ENCODE measurements around the gene PRKCH.

GRCh38 chr14:61569812-61570548 lies 248.6 kb downstream of the PRKCH start:
- TF ChIP-seq, protein P1, sequence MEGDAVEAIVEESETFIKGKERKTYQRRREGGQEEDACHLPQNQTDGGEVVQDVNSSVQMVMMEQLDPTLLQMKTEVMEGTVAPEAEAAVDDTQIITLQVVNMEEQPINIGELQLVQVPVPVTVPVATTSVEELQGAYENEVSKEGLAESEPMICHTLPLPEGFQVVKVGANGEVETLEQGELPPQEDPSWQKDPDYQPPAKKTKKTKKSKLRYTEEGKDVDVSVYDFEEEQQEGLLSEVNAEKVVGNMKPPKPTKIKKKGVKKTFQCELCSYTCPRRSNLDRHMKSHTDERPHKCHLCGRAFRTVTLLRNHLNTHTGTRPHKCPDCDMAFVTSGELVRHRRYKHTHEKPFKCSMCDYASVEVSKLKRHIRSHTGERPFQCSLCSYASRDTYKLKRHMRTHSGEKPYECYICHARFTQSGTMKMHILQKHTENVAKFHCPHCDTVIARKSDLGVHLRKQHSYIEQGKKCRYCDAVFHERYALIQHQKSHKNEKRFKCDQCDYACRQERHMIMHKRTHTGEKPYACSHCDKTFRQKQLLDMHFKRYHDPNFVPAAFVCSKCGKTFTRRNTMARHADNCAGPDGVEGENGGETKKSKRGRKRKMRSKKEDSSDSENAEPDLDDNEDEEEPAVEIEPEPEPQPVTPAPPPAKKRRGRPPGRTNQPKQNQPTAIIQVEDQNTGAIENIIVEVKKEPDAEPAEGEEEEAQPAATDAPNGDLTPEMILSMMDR (conservative IDR thresholded peaks at IDR 0.05; ENCODE audit: low read depth, low read length), result no peak
- TF ChIP-seq EZH2 (IDR thresholded peaks at IDR 0.05; ENCODE audit: low read length, unreplicated experiment), result no peak
